Measurements from ENCODE around the gene SLC25A53.

SLC25A53 gene

DNA sequence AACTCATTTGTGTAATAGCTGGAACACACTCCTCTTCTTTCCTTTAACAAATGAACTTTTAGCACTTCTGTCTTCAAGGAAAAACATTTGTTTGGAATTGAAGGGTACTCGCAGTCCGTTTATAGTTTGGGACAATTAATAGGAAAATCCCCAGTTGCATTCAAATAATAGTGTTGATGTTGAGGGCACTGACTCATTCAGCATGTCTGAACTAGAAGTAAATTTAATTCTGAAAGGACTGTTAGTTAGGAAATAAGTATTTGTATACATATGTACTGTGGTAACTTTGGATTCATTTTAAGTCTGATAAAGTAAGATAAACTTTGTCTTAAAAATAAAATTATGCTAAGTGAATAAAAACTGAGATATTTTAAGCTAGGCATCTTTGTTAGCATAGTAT is 36.7 kb upstream of the SLC25A53 start:
- TF ChIP-seq, protein P1, sequence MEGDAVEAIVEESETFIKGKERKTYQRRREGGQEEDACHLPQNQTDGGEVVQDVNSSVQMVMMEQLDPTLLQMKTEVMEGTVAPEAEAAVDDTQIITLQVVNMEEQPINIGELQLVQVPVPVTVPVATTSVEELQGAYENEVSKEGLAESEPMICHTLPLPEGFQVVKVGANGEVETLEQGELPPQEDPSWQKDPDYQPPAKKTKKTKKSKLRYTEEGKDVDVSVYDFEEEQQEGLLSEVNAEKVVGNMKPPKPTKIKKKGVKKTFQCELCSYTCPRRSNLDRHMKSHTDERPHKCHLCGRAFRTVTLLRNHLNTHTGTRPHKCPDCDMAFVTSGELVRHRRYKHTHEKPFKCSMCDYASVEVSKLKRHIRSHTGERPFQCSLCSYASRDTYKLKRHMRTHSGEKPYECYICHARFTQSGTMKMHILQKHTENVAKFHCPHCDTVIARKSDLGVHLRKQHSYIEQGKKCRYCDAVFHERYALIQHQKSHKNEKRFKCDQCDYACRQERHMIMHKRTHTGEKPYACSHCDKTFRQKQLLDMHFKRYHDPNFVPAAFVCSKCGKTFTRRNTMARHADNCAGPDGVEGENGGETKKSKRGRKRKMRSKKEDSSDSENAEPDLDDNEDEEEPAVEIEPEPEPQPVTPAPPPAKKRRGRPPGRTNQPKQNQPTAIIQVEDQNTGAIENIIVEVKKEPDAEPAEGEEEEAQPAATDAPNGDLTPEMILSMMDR (conservative IDR thresholded peaks at IDR 0.05; ENCODE audit: low read depth, low read length) = no peak
- no peaks in the 10 kb centered on the region for H3K36me3 ChIP-seq (ENCODE audit: insufficient read depth)
- no peak overlapping the region for H3K9ac ChIP-seq
- no peaks in the 10 kb centered on the region for H3K79me2 ChIP-seq (ENCODE audit: insufficient read depth, low read depth)
- H3K4me3 ChIP-seq (IDR thresholded peaks at IDR 0.05; ENCODE audit: insufficient read depth, low read depth, low read length) = no peak overlapping the region
- H3K4me2 ChIP-seq = no peak overlapping the region
- no peak overlapping the region for H2AFZ ChIP-seq (ENCODE audit: low read depth)
- no peaks in the 10 kb centered on the region for H4K20me1 ChIP-seq (ENCODE audit: insufficient read depth)
- no peaks in the 10 kb centered on the region for H3K27me3 ChIP-seq (ENCODE audit: insufficient read depth, low read depth)
- peaks cover 19% of the 10 kb centered on the region for H3K4me1 ChIP-seq (ENCODE audit: low read depth, poor library complexity, severe bottlenecking)
- no peak overlapping the region for H3K27ac ChIP-seq

DNA sequence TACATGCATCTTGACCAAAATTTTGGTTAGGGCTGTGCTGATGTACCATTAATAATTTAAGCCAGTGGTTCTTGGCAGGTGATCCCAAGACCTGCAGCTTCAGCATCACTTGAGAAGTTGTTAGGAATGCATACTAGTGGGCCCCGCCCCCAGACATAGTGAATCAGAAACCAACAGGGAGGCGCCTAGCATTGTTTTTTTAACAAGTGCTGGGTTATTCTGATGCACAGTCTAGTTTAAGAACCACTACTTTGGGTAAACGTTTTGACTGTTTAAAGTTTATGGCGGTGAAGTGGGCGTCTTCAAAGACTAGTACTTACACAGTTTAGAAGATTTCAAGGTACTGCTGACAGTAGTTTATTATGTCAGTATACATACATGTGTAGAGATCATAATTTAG is 33.0 kb upstream of the SLC25A53 start:
- no peaks in the 10 kb centered on the region for H3K36me3 ChIP-seq (ENCODE audit: insufficient read depth)
- H3K4me3 ChIP-seq (IDR thresholded peaks at IDR 0.05; ENCODE audit: insufficient read depth, low read depth, low read length) = no peak overlapping the region
- no peak overlapping the region for H3K27ac ChIP-seq
- H3K9ac ChIP-seq = no peak overlapping the region
- no peak overlapping the region for H2AFZ ChIP-seq (ENCODE audit: low read depth)
- H3K4me1 ChIP-seq (ENCODE audit: low read depth, poor library complexity, severe bottlenecking) = peaks cover 14% of the 10 kb centered on the region
- H4K20me1 ChIP-seq (ENCODE audit: insufficient read depth) = no peaks in the 10 kb centered on the region
- H3K79me2 ChIP-seq (ENCODE audit: insufficient read depth, low read depth) = no peaks in the 10 kb centered on the region
- H3K27me3 ChIP-seq (ENCODE audit: insufficient read depth, low read depth) = no peaks in the 10 kb centered on the region
- TF ChIP-seq, protein P1 (conservative IDR thresholded peaks at IDR 0.05; ENCODE audit: low read depth, low read length) = no peak
- H3K4me2 ChIP-seq = no peak overlapping the region

DNA sequence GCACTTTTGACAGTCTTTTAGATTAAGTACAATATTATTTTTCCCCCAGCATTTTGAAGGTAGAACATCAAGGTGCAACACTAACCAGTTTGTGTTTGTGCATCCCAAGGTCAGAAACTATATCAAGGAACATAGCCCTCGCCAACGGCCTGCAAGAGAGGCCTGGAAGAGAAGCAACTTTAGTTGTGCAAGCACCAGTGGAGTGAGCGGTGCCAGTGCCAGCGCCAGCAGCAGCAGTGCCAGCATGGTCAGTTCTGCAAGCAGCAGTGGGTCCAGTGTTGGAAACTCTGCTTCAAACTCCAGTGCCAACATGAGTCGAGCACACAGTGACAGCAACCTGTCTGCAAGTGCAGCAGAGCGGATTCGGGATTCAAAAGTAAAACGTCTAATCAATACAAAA is 31.1 kb upstream of the SLC25A53 start:
- Histone ChIP-seq H3K79me2 (ENCODE audit: insufficient read depth, low read depth) (no peaks in the 10 kb centered on the region; the same call in 1 of the 2 replicates), H3K9ac (no peak overlapping the region), H3K27me3 (ENCODE audit: insufficient read depth, low read depth) (no peaks in the 10 kb centered on the region), H4K20me1 (ENCODE audit: insufficient read depth) (no peaks in the 10 kb centered on the region), H3K4me2 (no peak overlapping the region), H3K36me3 (ENCODE audit: insufficient read depth) (no peaks in the 10 kb centered on the region), H3K4me3 (IDR thresholded peaks at IDR 0.05; ENCODE audit: insufficient read depth, low read depth, low read length) (no peak overlapping the region), H3K27ac (no peak overlapping the region), H2AFZ (ENCODE audit: low read depth) (no peak overlapping the region), H3K4me1 (ENCODE audit: low read depth, poor library complexity, severe bottlenecking) (no peaks in the 10 kb centered on the region)
- TF ChIP-seq, protein P1 (conservative IDR thresholded peaks at IDR 0.05; ENCODE audit: low read depth, low read length) = no peak

DNA sequence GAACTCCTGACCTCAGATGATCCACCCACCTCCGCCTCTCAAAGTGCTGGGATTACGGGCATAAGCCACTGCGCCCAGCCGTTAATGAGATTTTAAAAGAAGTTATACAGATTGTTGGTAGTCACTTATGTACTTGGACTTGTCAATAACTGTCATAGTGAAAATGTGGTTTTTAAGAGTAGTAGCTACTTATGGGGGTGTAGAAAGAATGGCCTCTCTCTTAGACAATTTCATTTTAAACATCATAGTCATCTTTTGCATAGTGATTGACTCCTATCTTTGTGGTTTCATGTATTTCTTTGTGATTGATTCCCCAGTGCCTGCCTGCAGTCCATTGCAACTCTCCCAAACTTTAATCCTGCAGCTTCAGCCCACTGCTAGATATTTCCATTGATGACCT is 26.9 kb upstream of the SLC25A53 start:
- Histone ChIP-seq H3K4me3 (IDR thresholded peaks at IDR 0.05; ENCODE audit: insufficient read depth, low read depth, low read length) (no peak overlapping the region), H3K27me3 (ENCODE audit: insufficient read depth, low read depth) (no peaks in the 10 kb centered on the region), H3K27ac (no peak overlapping the region), H3K4me2 (no peak overlapping the region), H2AFZ (ENCODE audit: low read depth) (no peak overlapping the region), H3K79me2 (ENCODE audit: insufficient read depth, low read depth) (peaks cover 11% of the 10 kb centered on the region; the same call in 1 of the 2 replicates), H3K36me3 (ENCODE audit: insufficient read depth) (no peaks in the 10 kb centered on the region), H3K4me1 (ENCODE audit: low read depth, poor library complexity, severe bottlenecking) (peaks cover 9% of the 10 kb centered on the region), H4K20me1 (ENCODE audit: insufficient read depth) (no peaks in the 10 kb centered on the region), H3K9ac (no peak overlapping the region)
- TF ChIP-seq, protein P1 (conservative IDR thresholded peaks at IDR 0.05; ENCODE audit: low read depth, low read length) = no peak
